Neural crest cell (in vitro differentiated cells): ENCODE results near the gene ALOXE3. TPM values are rescaled to one million over a fixed set of nuclear protein-coding genes. Genes with fewer than 3 reads are reported as not detected.

ENCODE experiments used
- DNase-seq: peaks from one replicate; pipeline ENCODE4 v3.0.0; 2021; ENCODE audit warnings: low read depth, mixed read lengths, low spot score
- H3K27ac Mint-ChIP-seq: one replicate; pipeline ENCODE4 v1.8.0; 2021; ENCODE audit warnings: mild to moderate bottlenecking, mixed read lengths; ENCODE audit not compliant: unreplicated experiment
- H3K27me3 Mint-ChIP-seq: 2 replicates; pipeline ENCODE4 v1.8.0; 2021; ENCODE audit warnings: low read depth, mild to moderate bottlenecking, mixed read lengths
- H3K36me3 Mint-ChIP-seq: 2 replicates; pipeline ENCODE4 v1.8.0; 2021; ENCODE audit warnings: low read depth, mild to moderate bottlenecking, mixed read lengths
- H3K4me1 Mint-ChIP-seq: 2 replicates; pipeline ENCODE4 v1.8.0; 2021; ENCODE audit warnings: mixed read lengths
- H3K4me3 Mint-ChIP-seq: one replicate; pipeline ENCODE4 v1.8.0; 2021; ENCODE audit warnings: mild to moderate bottlenecking, mixed read lengths
- H3K9me3 Mint-ChIP-seq: 2 replicates; pipeline ENCODE4 v1.8.0; 2021; ENCODE audit warnings: mixed read lengths
- total RNA-seq: library from RNA; stranded (reverse); gene quantifications from 2 replicates; pipeline ENCODE4 v1.2.1, GENCODE V29; 2021
- TF ChIP-seq, protein P1 (sequence below): fragments of 200-600 bp; sonication (generic); conservative IDR thresholded peaks from 2 replicates; pipeline ENCODE4 v1.5.0; 2021; ENCODE audit warnings: antibody characterized with exemption, mild to moderate bottlenecking

The ALOXE3 gene
- total RNA-seq, 1 donor from 2014 or later, result not detected

DNA sequence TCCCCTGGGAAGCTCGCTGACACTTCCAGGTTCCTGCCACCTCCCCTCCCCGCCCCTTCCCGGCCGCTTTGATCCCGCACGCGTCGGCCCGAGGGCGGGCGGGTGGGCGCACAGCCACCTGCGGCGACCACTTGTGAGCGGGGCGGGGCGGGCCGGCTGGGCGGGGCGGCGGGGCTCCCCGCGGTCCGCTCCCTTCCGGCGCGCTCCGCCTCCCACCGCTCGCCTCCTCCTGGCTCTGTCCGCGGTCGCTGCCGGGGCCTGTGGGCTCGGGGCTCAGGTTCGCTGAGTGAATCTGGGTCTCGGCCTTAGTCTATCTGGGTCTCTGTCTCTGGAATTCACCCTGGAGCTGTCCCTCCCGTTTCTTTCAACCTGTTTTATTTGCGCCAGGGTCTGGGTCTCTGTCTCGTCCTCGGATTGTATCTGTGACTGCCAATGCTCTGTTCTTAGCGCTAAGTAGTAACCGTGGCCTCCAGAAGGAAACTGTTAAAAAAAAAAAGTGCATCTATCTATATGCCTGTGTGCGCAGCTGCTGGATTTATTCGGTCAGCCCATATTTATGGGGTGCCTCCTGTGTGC is 8.3 kb upstream of the ALOXE3 start:
- peak; percentile 30 for DNase-seq
- H3K36me3 Mint-ChIP-seq, result no peaks in the 10 kb centered on the region
- TF ChIP-seq, protein P1, sequence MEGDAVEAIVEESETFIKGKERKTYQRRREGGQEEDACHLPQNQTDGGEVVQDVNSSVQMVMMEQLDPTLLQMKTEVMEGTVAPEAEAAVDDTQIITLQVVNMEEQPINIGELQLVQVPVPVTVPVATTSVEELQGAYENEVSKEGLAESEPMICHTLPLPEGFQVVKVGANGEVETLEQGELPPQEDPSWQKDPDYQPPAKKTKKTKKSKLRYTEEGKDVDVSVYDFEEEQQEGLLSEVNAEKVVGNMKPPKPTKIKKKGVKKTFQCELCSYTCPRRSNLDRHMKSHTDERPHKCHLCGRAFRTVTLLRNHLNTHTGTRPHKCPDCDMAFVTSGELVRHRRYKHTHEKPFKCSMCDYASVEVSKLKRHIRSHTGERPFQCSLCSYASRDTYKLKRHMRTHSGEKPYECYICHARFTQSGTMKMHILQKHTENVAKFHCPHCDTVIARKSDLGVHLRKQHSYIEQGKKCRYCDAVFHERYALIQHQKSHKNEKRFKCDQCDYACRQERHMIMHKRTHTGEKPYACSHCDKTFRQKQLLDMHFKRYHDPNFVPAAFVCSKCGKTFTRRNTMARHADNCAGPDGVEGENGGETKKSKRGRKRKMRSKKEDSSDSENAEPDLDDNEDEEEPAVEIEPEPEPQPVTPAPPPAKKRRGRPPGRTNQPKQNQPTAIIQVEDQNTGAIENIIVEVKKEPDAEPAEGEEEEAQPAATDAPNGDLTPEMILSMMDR, result peak; percentile 15
- H3K4me1 Mint-ChIP-seq, result peaks cover 45% of the 10 kb centered on the region
- H3K27ac Mint-ChIP-seq, result no peak overlapping the region
- peak overlapping the region; percentile 90 for H3K4me3 Mint-ChIP-seq
- peaks cover 82% of the 10 kb centered on the region for H3K27me3 Mint-ChIP-seq
- no peaks in the 10 kb centered on the region for H3K9me3 Mint-ChIP-seq

DNA sequence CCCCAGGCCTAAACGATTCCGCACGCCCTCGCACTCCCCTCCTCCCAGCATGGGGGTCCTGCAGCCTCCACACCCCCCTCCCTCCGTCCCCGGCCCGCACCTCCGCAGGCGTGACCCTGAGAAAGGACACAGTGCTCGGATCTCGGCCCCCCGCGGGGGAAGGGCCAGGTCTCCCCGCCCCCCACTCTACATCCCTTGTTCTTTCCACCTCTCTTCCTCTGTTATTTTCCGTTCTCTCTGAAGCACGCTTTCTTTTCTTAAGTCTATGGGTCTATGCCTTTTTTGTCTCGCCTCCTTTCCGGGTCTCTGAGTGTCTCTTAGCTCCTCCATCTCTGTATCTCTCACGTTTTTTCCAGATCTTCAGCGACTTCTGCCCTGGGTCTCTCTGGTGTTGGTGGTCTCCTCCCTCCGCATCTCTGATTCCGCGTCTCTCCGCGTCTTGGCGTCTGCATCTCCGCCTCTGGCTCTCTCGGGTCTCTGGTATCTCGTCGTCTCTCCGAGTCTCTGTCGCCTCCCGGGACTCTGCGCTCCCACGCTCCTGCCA is 7.7 kb upstream of the ALOXE3 start:
- Mint-ChIP-seq H3K36me3 (no peaks in the 10 kb centered on the region), H3K27me3 (peaks cover 82% of the 10 kb centered on the region)
- DNase-seq, result peak; percentile 27

DNA sequence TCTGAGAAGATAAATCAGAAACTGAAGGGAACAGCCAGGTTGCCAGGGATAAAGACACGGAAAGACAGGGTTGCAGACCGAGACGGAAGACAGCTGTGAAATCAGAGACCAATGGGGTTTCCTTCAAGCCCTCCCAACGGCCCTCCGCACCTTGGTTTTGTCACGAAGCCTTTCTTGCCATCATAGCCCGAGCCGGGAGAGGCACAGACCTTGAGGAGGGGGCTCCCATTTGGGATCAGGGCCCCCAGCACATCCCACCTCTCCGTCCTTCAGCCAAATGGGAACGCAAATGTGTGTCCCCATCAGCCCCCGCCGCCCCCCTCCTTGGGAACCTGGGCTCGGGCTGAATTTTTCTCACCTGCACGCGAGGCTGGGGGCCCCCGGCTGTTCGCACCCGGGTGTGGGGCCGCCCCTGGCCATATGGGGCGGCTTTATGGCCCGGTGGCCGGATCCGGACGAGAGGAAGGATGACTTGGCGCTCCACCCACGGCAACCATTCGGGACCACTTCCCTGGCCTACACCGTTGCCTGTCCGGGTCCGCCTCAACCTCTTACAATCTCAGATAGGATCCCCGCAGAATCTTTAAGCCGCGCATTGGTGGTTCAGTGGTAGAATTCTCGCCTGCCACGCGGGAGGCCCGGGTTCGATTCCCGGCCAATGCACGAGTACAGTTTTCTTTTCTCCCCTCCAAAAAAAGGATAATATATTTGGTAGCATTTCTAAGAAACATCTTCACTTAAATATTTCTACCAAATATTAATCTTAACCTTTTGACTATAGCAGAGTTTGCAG is 7.0 kb upstream of the ALOXE3 start:
- Mint-ChIP-seq H3K4me1 (peaks cover 54% of the 10 kb centered on the region), H3K9me3 (no peaks in the 10 kb centered on the region), H3K4me3 (peak overlapping the region; percentile 88), H3K27me3 (peaks cover 89% of the 10 kb centered on the region), H3K36me3 (peaks cover 2% of the 10 kb centered on the region), H3K27ac (no peak overlapping the region)
- TF ChIP-seq, protein P1, result no peak
- peak; percentile 93 for DNase-seq

More for the DNA sequence above, 7.7 kb upstream of the ALOXE3 start:
- no peak overlapping the region for H3K27ac Mint-ChIP-seq
- TF ChIP-seq, protein P1, result no peak
- no peaks in the 10 kb centered on the region for H3K9me3 Mint-ChIP-seq
- peak overlapping the region; percentile 88 for H3K4me3 Mint-ChIP-seq
- H3K4me1 Mint-ChIP-seq, result peaks cover 47% of the 10 kb centered on the region

DNA sequence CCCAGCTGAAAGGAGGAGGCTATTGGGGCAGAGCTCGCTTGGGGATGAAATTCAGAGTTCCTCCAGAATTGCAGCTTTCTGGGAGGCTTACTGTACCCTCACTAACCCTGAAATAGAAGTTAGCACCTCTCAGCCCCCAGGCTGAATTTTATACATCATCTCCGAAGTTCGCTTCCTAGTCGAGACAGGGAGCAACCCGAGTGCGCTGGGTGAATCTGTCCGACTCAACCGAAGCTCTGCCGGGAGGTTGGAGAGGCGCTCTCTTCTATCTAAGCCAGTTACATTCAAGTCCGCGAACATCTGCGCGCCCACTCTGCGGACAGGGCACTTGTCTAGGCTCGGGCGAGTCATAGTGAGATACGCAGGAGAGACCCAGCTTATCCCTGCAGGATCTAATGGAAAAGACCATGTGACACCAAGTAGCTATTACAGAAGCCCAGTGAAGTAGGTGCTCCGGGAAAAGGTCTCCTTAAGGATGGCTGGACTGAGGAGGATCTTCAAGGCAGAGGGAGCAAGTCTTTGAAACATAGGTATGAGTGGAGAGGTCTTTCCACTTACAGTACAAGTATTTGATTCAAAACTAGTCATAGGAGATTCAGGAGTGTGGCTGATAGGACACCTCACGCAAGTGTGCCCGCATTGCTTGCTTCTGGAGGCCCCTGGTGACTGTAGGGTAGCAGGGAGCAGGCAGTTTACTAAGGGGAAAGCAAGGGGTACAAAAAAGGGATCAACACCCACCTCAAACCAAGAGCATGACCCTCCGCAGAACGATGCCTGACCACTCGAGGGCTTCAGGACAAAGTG is 6.2 kb upstream of the ALOXE3 start:
- peak; percentile 13 for DNase-seq
- TF ChIP-seq, protein P1, result no peak
- Mint-ChIP-seq H3K4me3 (peak overlapping the region; percentile 88), H3K9me3 (no peaks in the 10 kb centered on the region), H3K27me3 (peaks cover 89% of the 10 kb centered on the region), H3K36me3 (peaks cover 10% of the 10 kb centered on the region), H3K27ac (no peak overlapping the region), H3K4me1 (peaks cover 62% of the 10 kb centered on the region)

DNA sequence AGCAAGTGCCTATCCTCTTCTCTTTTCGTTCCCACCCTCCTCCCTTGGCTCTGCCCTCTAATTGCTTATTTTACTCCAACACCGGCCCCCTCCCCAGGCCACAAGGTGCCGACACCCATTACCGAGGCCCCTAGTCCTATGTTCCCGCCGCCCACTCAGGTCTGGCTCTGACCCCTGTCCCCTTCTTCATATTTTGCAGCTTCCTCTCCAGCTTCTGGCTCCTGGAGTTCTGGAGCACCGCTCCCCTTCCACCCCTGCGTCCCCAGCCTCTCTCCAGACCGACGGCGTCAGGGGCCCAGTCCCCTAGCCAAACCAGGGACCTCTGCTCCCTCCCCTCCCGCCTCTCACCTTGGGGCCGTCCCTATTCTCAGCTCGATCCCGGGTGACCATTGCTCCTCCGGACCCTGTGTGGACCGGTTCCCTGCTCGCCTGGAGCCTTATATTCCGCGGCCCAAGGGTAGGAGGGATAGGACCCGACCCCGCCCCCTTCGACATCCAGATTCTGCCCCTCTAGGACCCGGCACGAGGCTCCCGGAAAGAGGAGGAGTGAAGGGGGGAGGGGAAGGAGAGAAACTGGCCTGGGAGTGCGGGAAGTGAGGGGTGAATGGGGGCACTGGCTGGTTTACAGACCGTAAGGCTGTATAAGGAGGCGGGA is 5.5 kb upstream of the ALOXE3 start, which contains the start of gene HES7:
HES7 (minus strand) TSS at position 412 of the 655 bp plus-strand sequence; CDS start at position 390, 22 bp downstream.
- H3K9me3 Mint-ChIP-seq, result peaks cover 3% of the 10 kb centered on the region
- H3K4me1 Mint-ChIP-seq, result peaks cover 67% of the 10 kb centered on the region
- DNase-seq, result peak; percentile 16
- peaks cover 15% of the 10 kb centered on the region for H3K36me3 Mint-ChIP-seq
- TF ChIP-seq, protein P1, result no peak
- peak within 1 kb of the TSS; percentile 88 for H3K4me3 Mint-ChIP-seq
- H3K27ac Mint-ChIP-seq, result peak within 1 kb of the TSS; percentile 65
- peaks cover 88% of the 10 kb centered on the region for H3K27me3 Mint-ChIP-seq
